Fibroblast of the aortic adventitia (primary cell): ENCODE data around the gene TIMM10B. TPM values are rescaled to one million over a fixed set of nuclear protein-coding genes. Genes with fewer than 3 reads are reported as not detected.

Experiments
- DNase-seq: peaks from one replicate; pipeline ENCODE4 v3.0.0-alpha.2; 2010; ENCODE audit warnings: low read depth
- H3K4me3 ChIP-seq: 2 replicates; pipeline ENCODE4 v1.5.1; 2011; ENCODE audit warnings: low read depth, mild to moderate bottlenecking, control low read depth, low read length, moderate library complexity
- total RNA-seq: library from RNA; depleted of rRNA; stranded (reverse); fragments of >200 nt; gene quantifications from 2 replicates; pipeline ENCODE4 v1.2.3, GENCODE V29; 2012; ENCODE audit warnings: low replicate concordance
- TF ChIP-seq, protein P1 (sequence below): IDR thresholded peaks from 2 replicates; pipeline ENCODE4 v1.5.1; 2011; ENCODE audit warnings: mild to moderate bottlenecking, low read length, control low read depth, inconsistent platforms; ENCODE audit not compliant: insufficient read depth

TIMM10B gene
- total RNA-seq, 1 donor = 41.8 TPM

DNA sequence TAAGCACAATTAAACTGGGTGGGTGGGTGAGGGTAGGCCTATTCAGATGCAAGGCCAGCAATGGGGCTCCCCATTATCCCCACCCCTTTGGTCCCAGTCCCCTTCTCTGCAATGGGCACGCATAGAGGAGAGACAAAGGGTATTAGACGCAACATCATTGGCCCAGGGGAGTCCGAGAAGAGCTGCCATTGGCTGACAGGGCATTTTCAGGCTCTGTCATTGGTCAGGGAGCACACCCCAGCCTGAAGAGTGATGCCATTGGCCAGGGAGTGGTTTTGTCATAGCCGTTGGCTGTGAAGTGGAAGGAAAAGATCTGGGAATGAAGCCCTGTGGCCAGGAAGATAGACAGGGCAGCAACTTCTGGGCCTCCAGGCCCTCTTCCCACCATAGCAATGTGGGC lies 4.7 kb upstream of the TIMM10B start:
- DNase-seq = no peak
- TF ChIP-seq, protein P1, sequence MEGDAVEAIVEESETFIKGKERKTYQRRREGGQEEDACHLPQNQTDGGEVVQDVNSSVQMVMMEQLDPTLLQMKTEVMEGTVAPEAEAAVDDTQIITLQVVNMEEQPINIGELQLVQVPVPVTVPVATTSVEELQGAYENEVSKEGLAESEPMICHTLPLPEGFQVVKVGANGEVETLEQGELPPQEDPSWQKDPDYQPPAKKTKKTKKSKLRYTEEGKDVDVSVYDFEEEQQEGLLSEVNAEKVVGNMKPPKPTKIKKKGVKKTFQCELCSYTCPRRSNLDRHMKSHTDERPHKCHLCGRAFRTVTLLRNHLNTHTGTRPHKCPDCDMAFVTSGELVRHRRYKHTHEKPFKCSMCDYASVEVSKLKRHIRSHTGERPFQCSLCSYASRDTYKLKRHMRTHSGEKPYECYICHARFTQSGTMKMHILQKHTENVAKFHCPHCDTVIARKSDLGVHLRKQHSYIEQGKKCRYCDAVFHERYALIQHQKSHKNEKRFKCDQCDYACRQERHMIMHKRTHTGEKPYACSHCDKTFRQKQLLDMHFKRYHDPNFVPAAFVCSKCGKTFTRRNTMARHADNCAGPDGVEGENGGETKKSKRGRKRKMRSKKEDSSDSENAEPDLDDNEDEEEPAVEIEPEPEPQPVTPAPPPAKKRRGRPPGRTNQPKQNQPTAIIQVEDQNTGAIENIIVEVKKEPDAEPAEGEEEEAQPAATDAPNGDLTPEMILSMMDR = no peak
- no peak overlapping the region for H3K4me3 ChIP-seq

DNA sequence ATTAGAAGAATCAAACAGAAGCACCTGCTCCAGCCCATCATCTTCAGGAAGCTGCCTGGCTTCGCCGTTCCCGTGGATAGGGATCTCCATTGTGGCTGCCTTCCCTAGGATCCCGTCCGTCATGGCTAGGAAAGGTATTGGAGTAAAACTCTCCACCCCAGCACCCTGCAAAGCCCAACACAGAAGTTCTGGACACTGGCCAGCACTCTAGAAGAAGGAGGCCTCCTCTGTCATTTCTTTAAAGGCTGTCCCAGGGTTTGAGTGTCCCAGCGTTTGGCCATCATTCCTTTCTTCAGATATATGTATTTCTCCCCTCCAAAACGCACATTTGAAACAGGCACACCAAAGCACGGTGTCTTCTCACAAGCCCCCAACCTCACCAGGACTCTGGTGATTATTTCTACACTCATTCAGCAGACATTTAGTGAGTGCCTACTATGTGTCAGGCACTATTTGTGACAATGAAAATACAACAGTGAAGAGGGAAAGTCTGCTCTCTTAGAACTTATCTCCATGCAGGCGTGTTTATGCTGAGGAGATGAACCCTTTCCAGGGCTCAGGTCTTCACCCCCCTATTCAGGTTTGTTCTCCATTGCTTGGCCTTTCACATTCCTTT lies 894 bp upstream of the TIMM10B start:
- TF ChIP-seq, protein P1 = no peak
- H3K4me3 ChIP-seq = peak overlapping the region; percentile 99
- DNase-seq = peak; percentile 29

DNA sequence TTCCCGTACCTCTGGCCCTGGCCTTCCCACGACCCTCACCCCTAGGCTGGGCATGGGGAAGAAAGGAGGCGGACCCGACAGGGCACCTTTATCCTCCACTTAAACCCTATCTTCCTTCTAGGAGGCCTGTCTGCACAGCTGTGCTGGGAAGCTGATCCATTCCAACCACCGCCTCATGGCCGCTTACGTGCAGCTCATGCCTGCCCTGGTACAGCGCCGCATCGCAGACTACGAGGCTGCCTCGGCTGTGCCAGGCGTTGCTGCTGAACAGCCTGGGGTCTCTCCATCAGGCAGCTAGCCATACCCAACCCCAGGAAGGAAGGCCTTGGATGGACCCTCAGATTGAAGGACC lies 599 bp downstream of the TIMM10B start:
- H3K4me3 ChIP-seq = peak overlapping the region; percentile 99
- TF ChIP-seq, protein P1 = no peak
- DNase-seq = no peak

DNA sequence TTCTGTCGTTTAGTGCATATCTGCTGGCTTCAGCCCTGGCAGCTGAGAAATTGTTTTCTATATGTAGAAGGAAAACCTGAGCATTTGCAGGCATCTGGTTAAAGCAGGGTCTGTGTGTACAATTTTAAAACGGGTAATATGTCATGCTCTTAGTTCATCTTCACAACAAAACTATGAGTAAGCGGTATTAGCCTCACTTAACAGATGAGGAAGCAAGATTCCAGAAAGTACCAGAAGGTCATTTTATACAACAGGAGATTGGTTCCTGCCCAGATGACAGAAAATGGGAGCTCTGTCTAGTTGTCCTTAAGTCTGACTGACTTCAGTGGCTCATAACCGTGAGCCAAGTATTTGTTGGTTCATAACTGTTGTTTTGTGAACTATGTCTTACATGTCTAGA lies 1.1 kb downstream of the TIMM10B start:
- peak overlapping the region; percentile 99 for H3K4me3 ChIP-seq
- DNase-seq = no peak
- TF ChIP-seq, protein P1 = no peak

DNA sequence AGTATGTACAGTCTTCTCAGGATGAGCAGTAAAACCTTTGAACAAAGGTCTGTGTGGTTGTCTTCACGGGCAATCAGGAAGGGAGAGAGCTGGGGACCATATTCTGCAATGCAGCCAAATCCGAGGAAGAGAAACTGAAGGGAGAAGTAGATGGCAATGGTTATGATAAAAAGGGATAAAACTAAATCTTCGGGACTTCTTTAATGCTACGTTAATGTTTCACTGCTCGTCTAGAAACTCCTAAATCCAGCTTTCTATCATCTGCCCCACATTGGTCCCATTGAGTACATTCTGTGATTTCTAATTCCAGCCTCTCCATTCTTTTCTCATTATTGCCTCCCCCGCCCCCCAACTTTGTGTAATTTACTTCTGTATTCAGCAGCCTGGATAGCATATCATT lies 1.7 kb downstream of the TIMM10B start:
- TF ChIP-seq, protein P1 = no peak
- DNase-seq = no peak

DNA sequence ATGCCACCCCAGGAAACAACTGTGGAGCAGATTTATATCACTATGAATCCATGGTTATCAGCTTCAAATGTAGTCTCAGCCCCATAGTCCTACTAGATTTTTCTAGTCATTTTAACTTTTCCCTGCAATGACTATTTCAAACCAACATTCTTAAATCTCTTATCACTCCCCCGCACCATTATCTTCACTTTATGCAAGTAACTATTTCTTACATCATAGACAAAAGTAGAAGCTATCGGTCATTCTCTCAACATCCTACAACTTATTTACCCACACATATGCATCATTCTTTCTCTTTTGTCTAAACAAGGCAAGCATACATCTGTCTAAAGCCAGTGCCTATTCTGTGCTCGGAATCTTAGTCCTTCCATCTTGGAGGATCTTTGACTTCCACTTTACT lies 4.4 kb downstream of the TIMM10B start:
- TF ChIP-seq, protein P1 = no peak

More for the DNA sequence above, 1.7 kb downstream of the TIMM10B start:
- no peak overlapping the region for H3K4me3 ChIP-seq

DNA sequence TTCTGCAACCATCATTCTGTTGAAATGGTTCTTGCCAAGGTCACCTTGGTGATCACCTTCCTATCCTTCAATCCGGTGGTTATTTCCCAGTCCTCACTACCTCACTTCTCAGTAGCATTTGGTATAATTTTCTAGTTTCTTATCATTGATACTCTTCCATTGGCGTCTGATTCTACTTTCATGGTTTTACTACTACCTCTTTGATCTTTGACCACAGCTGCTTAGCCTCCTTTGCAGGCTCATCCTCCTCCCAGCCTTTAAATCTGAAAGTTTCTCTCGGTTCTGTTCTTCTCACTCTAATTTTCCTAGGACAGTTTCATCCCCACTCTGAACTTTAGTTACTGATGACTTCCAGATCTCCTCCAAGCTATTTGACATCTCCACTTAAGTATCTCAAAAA lies 5.0 kb downstream of the TIMM10B start:
- TF ChIP-seq, protein P1 = no peak
- no peak for DNase-seq
- no peak overlapping the region for H3K4me3 ChIP-seq

More for the DNA sequence above, 4.4 kb downstream of the TIMM10B start:
- no peak overlapping the region for H3K4me3 ChIP-seq
- DNase-seq = no peak
